Fibroblast of mammary gland (primary cell): Measurements from ENCODE around the gene ITGA3.
A peak's percentile ranks its signal among the peaks of the same experiment; 100 is the strongest.

ENCODE experiments used
- DNase-seq: peaks from one replicate; pipeline ENCODE4 v3.0.0-alpha.2; 2010; ENCODE audit warnings: low read depth
- H3K4me3 ChIP-seq: 2 replicates; pipeline ENCODE4 v1.5.1; 2011; ENCODE audit warnings: low read depth, mild to moderate bottlenecking, low read length, moderate library complexity; ENCODE audit not compliant: control insufficient read depth
- TF ChIP-seq, protein P1 (sequence below): conservative IDR thresholded peaks from 2 replicates; pipeline ENCODE4 v1.5.1; 2011; ENCODE audit warnings: low read depth, low read length, inconsistent platforms; ENCODE audit not compliant: control insufficient read depth, insufficient read depth

The ITGA3 gene

DNA sequence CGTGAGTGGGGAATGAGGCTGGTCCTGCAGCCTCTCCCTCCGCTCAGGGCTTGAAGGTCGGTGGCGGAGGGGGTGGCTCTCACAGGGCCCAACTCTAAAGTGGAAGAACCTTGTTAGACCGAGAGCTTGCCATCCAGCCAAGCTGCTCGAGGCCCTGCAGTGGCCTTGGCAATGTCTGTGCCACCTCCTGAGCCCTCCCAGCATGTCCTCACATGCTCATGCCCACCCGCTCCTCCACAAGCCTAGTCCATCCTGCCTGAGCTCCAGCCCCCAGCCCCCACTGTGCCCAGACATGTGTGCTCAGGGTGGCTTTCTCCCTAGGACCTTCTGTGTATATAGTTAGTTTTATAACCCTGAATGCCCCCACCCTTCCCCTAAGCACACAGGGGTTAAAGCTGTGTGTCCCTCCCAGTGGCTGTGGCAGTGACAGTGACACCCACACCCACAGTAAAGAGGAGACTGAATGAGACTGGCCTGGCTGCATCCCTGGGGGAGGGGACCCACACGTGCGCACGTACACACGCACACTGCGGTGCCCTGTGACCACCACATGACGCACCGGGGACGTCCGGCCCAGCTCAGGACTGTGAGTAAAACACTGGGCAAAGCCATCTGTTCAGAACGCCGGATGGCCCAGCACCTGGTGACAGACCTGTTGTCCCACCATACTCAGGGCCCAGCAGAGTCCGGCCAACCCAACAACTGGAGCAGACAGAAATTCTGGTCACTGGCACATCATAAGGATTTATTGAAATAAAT is 54.9 kb downstream of the ITGA3 start:
- no peak for DNase-seq
- H3K4me3 ChIP-seq, result no peak overlapping the region
- TF ChIP-seq, protein P1, sequence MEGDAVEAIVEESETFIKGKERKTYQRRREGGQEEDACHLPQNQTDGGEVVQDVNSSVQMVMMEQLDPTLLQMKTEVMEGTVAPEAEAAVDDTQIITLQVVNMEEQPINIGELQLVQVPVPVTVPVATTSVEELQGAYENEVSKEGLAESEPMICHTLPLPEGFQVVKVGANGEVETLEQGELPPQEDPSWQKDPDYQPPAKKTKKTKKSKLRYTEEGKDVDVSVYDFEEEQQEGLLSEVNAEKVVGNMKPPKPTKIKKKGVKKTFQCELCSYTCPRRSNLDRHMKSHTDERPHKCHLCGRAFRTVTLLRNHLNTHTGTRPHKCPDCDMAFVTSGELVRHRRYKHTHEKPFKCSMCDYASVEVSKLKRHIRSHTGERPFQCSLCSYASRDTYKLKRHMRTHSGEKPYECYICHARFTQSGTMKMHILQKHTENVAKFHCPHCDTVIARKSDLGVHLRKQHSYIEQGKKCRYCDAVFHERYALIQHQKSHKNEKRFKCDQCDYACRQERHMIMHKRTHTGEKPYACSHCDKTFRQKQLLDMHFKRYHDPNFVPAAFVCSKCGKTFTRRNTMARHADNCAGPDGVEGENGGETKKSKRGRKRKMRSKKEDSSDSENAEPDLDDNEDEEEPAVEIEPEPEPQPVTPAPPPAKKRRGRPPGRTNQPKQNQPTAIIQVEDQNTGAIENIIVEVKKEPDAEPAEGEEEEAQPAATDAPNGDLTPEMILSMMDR, result no peak

GRCh38 chr17:50111673-50112655 is 56.1 kb downstream of the ITGA3 start:
- TF ChIP-seq, protein P1, result no peak
- no peak overlapping the region for H3K4me3 ChIP-seq
- no peak for DNase-seq

DNA sequence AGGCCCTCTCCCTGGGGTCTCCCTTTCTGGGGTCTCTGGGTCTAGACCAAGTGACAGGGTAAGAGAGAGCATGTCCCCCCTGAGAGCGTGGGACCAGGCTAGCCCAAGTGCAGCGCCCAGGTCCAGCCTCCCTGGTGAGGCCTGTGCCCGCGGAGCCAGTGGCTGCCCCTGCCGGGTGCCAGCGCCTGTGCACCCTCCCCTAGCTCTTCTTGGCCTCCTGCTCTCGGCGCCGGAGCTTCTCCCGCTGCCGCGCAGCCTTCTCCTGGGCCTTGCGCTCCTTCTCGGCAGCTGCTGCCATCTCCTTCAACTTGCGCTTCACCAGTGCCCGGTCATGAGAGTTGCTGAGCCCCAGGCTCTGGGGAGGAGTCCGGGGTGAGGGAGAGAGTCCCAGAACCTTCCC is 56.8 kb downstream of the ITGA3 start:
- TF ChIP-seq, protein P1, result no peak
- no peak overlapping the region for H3K4me3 ChIP-seq
- no peak for DNase-seq

DNA sequence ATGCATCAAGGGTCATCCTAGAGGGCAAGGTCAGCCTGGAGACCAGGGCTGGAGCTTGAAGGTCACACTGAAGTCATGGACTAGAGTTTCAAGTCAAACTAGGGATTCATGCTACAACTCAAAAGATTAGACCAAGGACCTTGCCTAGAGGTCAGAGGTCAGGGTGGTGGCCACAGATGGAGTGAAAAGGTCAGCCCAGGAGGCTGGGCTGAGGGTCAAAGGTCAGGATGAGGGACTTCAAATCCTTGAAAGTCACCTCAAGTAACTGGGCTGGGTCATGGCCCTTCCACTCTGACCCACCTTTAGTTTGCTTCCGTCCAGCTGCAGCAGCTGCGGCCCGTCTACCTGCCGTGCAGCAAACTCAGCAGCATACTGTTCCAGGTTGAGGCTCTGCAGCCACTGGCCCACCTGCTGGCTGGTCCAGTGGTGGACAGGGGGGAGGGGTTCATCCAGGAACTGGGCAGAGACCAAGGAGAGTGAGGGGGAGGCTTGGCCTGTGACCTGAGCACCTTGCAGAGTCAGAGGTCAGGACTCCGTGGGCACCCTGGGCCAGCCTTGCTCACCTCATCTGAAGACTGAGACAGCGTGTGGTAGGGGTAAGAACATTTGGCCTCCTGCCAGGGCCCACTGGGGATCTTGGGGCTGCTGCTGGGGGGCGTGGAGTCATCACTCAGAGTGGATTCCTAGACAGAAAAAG is 57.9 kb downstream of the ITGA3 start:
- no peak overlapping the region for H3K4me3 ChIP-seq
- TF ChIP-seq, protein P1, result no peak
- no peak for DNase-seq

GRCh38 chr17:50114401-50114800 is 58.5 kb downstream of the ITGA3 start:
- H3K4me3 ChIP-seq, result no peak overlapping the region
- no peak for DNase-seq
- TF ChIP-seq, protein P1, result no peak

DNA sequence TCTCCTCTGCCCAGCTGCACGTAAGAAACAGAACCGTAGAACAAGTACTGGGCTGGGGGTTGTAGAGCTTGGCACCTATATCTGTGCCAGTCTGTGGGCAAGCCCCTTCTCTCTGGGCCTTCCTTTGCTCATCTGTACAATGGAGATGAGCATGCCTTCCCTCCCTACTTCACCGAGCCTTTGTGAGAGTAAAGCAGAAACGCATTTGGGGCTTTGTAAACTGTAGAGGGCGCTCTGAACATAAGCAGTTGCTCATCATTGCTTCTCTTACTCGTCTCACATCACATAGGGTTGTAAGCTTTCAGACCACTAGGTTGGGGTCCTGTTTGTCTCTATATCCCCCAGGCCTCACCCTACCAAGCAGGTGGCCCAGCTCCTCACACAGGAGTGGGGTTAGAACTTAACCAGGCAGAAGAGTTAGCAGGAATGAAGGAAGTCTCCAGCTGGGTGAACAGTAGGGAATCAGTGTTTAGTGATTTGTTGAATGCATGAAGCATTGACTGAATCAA is 59.0 kb downstream of the ITGA3 start:
- peak; percentile 74 for DNase-seq
- H3K4me3 ChIP-seq, result no peak overlapping the region
- TF ChIP-seq, protein P1, result peak; percentile 94
